ENCODE measurements around the gene SERINC5. TPM values are rescaled to one million over a fixed set of nuclear protein-coding genes. Genes with fewer than 3 reads are reported as not detected.
"Not testable (repeated sequence)": the region's sequence is repeated elsewhere in the genome, so short reads cannot be mapped to it uniquely, and the experiment has no call there.

SERINC5 gene
- total RNA-seq, 2 donors from 2014 or later, result 134 to 183 TPM

- peaks cover 48% of the 10 kb centered on the region for H3K4me1 Mint-ChIP-seq
- H3K27me3 ChIP-seq (ENCODE audit: control insufficient read depth, insufficient read depth, low read length, poor library complexity, severe bottlenecking), result no peaks in the 10 kb centered on the region
- peaks cover 7% of the 10 kb centered on the region for H3K4me1 ChIP-seq (ENCODE audit: control insufficient read depth, insufficient read depth, low read length)
Measured at GRCh38 chr5:80138486-80138885, 117.4 kb downstream of the SERINC5 start.

DNA sequence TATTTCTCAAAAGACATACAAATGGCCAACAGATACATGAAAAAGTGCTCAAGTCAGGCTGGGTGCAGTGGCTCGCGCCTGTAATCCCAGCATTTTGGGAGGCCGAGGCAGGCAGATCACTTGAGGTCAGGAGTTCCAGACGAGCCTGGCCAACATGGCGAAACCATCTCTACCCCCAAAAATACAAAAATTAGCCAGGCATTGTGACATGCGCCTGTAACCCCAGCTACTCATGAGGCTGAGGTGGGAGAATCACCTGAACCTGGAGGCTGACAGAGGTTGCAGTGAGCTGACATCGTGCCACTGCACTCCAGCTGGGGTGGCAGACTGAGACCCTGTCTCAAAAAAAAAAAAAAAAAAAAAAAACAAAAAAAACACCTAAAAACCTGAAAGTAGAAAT is 119.0 kb downstream of the SERINC5 start:
- not testable (repeated sequence) for DNase-seq; H3K4me3 Mint-ChIP-seq; H3K27ac ChIP-seq (ENCODE audit: low read depth, low read length); H3K27me3 ChIP-seq (ENCODE audit: control insufficient read depth, insufficient read depth, low read length, poor library complexity, severe bottlenecking); H3K4me1 ChIP-seq (ENCODE audit: control insufficient read depth, insufficient read depth, low read length); H3K9me3 ChIP-seq (ENCODE audit: control insufficient read depth, low read length); H3K27me3 Mint-ChIP-seq (ENCODE audit: insufficient read depth); H3K4me3 ChIP-seq (ENCODE audit: low read length); H3K9ac ChIP-seq (ENCODE audit: extremely low read depth, low read length, poor library complexity, severe bottlenecking); H3K9me3 Mint-ChIP-seq
- 82 to 93% methylated on average over 3 to 7 of the region's 7 CpGs for WGBS, 2 experiments (ENCODE audit: insufficient coverage in 1 of 2, insufficient read length in 1 of 2)
- Mint-ChIP-seq H3K36me3 (ENCODE audit: low read depth) (peaks cover 35% of the 10 kb centered on the region), H3K27ac (peak overlapping the region; percentile 3), H3K4me1 (peaks cover 34% of the 10 kb centered on the region)
- peaks cover 36% of the 10 kb centered on the region for H3K36me3 ChIP-seq (ENCODE audit: control insufficient read depth, insufficient read depth, low read length)

More at GRCh38 chr5:80138486-80138885, 117.4 kb downstream of the SERINC5 start:
- TF ChIP-seq, protein P1, sequence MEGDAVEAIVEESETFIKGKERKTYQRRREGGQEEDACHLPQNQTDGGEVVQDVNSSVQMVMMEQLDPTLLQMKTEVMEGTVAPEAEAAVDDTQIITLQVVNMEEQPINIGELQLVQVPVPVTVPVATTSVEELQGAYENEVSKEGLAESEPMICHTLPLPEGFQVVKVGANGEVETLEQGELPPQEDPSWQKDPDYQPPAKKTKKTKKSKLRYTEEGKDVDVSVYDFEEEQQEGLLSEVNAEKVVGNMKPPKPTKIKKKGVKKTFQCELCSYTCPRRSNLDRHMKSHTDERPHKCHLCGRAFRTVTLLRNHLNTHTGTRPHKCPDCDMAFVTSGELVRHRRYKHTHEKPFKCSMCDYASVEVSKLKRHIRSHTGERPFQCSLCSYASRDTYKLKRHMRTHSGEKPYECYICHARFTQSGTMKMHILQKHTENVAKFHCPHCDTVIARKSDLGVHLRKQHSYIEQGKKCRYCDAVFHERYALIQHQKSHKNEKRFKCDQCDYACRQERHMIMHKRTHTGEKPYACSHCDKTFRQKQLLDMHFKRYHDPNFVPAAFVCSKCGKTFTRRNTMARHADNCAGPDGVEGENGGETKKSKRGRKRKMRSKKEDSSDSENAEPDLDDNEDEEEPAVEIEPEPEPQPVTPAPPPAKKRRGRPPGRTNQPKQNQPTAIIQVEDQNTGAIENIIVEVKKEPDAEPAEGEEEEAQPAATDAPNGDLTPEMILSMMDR (conservative IDR thresholded peaks at IDR 0.05), result no peak
- no peak overlapping the region for H3K4me3 ChIP-seq (ENCODE audit: low read length)
- H3K27me3 Mint-ChIP-seq (ENCODE audit: insufficient read depth), result no peaks in the 10 kb centered on the region
- H3K9ac ChIP-seq (ENCODE audit: extremely low read depth, low read length, poor library complexity, severe bottlenecking), result no peak overlapping the region
- no peak overlapping the region for H3K27ac ChIP-seq (ENCODE audit: low read depth, low read length)
- H3K36me3 Mint-ChIP-seq (ENCODE audit: low read depth), result peaks cover 42% of the 10 kb centered on the region
- H3K9me3 Mint-ChIP-seq, result no peaks in the 10 kb centered on the region
- no peak overlapping the region for H3K4me3 Mint-ChIP-seq
- H3K27ac Mint-ChIP-seq, result no peak overlapping the region
- 90 to 98% methylated on average over 6 of the region's 6 CpGs for WGBS, 2 experiments (ENCODE audit: insufficient coverage in 1 of 2, insufficient read length in 1 of 2)
- peaks cover 53% of the 10 kb centered on the region for H3K36me3 ChIP-seq (ENCODE audit: control insufficient read depth, insufficient read depth, low read length)
- DNase-seq, result no peak
- H3K9me3 ChIP-seq (ENCODE audit: control insufficient read depth, low read length), result no peaks in the 10 kb centered on the region

DNA sequence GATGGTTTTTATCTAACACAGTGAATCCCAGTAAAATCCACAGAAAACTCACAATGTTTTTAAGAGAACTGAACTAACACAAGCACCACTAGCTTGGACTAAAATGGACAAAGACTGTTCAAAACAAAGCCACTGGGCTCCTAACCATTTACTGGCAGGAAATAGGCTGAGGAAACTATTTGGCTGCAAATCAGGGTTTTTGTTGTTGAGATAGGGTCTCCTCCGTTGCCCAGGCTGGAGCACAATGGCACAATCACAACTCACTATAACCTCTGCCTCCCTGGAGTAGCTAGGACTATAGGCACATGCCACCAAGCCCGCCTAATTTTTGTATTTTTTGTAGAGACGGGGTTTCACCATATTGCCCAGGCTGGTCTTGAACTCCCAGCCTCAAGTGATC is 121.0 kb downstream of the SERINC5 start:
- Histone ChIP-seq H3K4me1 (ENCODE audit: control insufficient read depth, insufficient read depth, low read length) (no peaks in the 10 kb centered on the region), H3K27ac (ENCODE audit: low read depth, low read length) (no peak overlapping the region), H3K9ac (ENCODE audit: extremely low read depth, low read length, poor library complexity, severe bottlenecking) (no peak overlapping the region), H3K27me3 (ENCODE audit: control insufficient read depth, insufficient read depth, low read length, poor library complexity, severe bottlenecking) (no peaks in the 10 kb centered on the region), H3K4me3 (ENCODE audit: low read length) (no peak overlapping the region), H3K36me3 (ENCODE audit: control insufficient read depth, insufficient read depth, low read length) (peaks cover 22% of the 10 kb centered on the region), H3K9me3 (ENCODE audit: control insufficient read depth, low read length) (peaks cover 5% of the 10 kb centered on the region)
- WGBS, 2 experiments (ENCODE audit: insufficient coverage in 1 of 2, insufficient read length in 1 of 2), result 82 to 92% methylated on average over 2 to 3 of the region's 3 CpGs
- DNase-seq, result no peak
- H3K27me3 Mint-ChIP-seq (ENCODE audit: insufficient read depth), result no peaks in the 10 kb centered on the region
- H3K27ac Mint-ChIP-seq, result peak overlapping the region; percentile 23
- H3K9me3 Mint-ChIP-seq, result no peaks in the 10 kb centered on the region
- H3K36me3 Mint-ChIP-seq (ENCODE audit: low read depth), result peaks cover 33% of the 10 kb centered on the region
- no peak overlapping the region for H3K4me3 Mint-ChIP-seq
- TF ChIP-seq, protein P1 (conservative IDR thresholded peaks at IDR 0.05), result no peak
- peaks cover 15% of the 10 kb centered on the region for H3K4me1 Mint-ChIP-seq

DNA sequence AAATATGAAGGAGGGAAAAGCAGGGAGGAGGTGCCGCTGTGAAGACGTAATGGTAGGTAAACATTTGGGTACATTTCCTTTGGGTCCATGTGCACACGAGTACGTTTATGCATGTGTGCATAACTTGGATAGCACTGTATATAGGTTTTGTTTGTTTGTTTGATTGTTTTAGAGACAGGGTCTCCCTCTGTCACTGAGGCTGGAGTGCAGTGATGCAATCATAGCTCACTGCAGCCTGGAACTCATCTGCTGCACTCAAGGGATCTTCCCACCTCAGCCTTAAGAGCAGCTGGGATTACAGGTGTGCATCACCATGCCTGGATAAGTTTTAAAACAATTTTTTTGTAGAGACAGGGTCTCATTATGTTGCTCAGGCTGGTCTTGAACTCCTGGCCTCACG is 126.7 kb downstream of the SERINC5 start:
- Mint-ChIP-seq H3K4me3 (no peak overlapping the region), H3K4me1 (peaks cover 5% of the 10 kb centered on the region), H3K9me3 (peaks cover 3% of the 10 kb centered on the region), H3K27me3 (ENCODE audit: insufficient read depth) (no peaks in the 10 kb centered on the region), H3K36me3 (ENCODE audit: low read depth) (peaks cover 13% of the 10 kb centered on the region), H3K27ac (no peak overlapping the region)
- H3K9me3 ChIP-seq (ENCODE audit: control insufficient read depth, low read length), result peaks cover 10% of the 10 kb centered on the region
- H3K27ac ChIP-seq (ENCODE audit: low read depth, low read length), result no peak overlapping the region
- no peaks in the 10 kb centered on the region for H3K4me1 ChIP-seq (ENCODE audit: control insufficient read depth, insufficient read depth, low read length)
- H3K27me3 ChIP-seq (ENCODE audit: control insufficient read depth, insufficient read depth, low read length, poor library complexity, severe bottlenecking), result no peaks in the 10 kb centered on the region
- no peak overlapping the region for H3K9ac ChIP-seq (ENCODE audit: extremely low read depth, low read length, poor library complexity, severe bottlenecking)
- no peaks in the 10 kb centered on the region for H3K36me3 ChIP-seq (ENCODE audit: control insufficient read depth, insufficient read depth, low read length)
- TF ChIP-seq, protein P1 (conservative IDR thresholded peaks at IDR 0.05), result no peak
- no peak for DNase-seq
- no peak overlapping the region for H3K4me3 ChIP-seq (ENCODE audit: low read length)
- 94 to 99% methylated on average over 5 of the region's 5 CpGs for WGBS, 2 experiments (ENCODE audit: insufficient coverage in 1 of 2, insufficient read length in 1 of 2)

Data from endodermal cell (in vitro differentiated cells).